ENCODE data around the gene CAST.
"Not testable (repeated sequence)": the region's sequence is repeated elsewhere in the genome, so short reads cannot be mapped to it uniquely, and the experiment has no call there.

CAST gene

GRCh38 chr5:96741891-96742309 is 79.7 kb downstream of the CAST start:
- no peak for DNase-seq (ENCODE audit: low read depth, low spot score)
- POLR2A ChIA-PET, result no interaction called here
- no peak overlapping the region for H3K4me3 ChIP-seq (ENCODE audit: low read depth, low read length)
- TF ChIP-seq CTCF (IDR thresholded peaks at IDR 0.05; ENCODE audit: insufficient read depth, low read length, missing control alignments), result no peak
- CTCF ChIA-PET, result interaction anchor here (0.7 to 3.7 kb wide), 6 partner anchors 10 to 594 kb away, joined by 3 to 32 read pairs (median 4); no protein-coding TSS in a partner anchor

DNA sequence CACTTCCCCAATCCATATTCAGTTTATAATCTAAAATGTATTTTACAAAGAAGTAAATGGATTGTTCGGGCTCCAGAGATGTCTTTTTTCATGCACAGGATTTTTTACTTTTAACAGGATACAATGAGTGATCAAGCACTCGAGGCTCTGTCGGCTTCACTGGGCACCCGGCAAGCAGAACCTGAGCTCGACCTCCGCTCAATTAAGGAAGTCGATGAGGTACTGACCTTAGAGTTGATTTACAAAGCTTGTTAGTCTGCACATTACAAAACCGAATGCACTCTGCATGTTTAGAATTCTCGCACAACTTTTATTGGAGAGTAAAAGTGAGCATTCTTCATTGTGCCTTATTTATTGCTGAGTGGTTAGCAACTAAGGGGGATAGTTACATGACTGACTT is 80.4 kb downstream of the CAST start:
- CTCF ChIA-PET, result interaction anchor here (0.6 to 3.7 kb wide), 13 partner anchors 9 to 421 kb away, joined by 3 to 32 read pairs (median 3); no protein-coding TSS in a partner anchor
- no peak for TF ChIP-seq CTCF (IDR thresholded peaks at IDR 0.05; ENCODE audit: insufficient read depth, low read length, missing control alignments)
- H3K4me3 ChIP-seq (ENCODE audit: low read depth, low read length), result no peak overlapping the region
- no peak for DNase-seq (ENCODE audit: low read depth, low spot score)
- POLR2A ChIA-PET, result no interaction called here

GRCh38 chr5:96743065-96743768 is 81.0 kb downstream of the CAST start:
- H3K4me3 ChIP-seq (ENCODE audit: low read depth, low read length), result no peak overlapping the region
- CTCF ChIA-PET, result interaction anchor here (0.6 to 3.7 kb wide), 14 partner anchors 9 to 420 kb away, joined by 3 to 32 read pairs (median 3); no protein-coding TSS in a partner anchor
- no peak for TF ChIP-seq CTCF (IDR thresholded peaks at IDR 0.05; ENCODE audit: insufficient read depth, low read length, missing control alignments)
- POLR2A ChIA-PET, result interaction anchor here (0.6 kb wide), 1 partner anchor 347 kb away, joined by 6 read pairs; no protein-coding TSS in a partner anchor
- DNase-seq (ENCODE audit: low read depth, low spot score), result no peak

GRCh38 chr5:96743805-96744204 is 81.6 kb downstream of the CAST start:
- ChIA-PET POLR2A (no interaction called here), CTCF (interaction anchor here (0.9 to 3.7 kb wide), 10 partner anchors 9 to 419 kb away, joined by 3 to 32 read pairs (median 4); no protein-coding TSS in a partner anchor)
- DNase-seq (ENCODE audit: low read depth, low spot score), result no peak
- H3K4me3 ChIP-seq (ENCODE audit: low read depth, low read length), result no peak overlapping the region
- no peak for TF ChIP-seq CTCF (IDR thresholded peaks at IDR 0.05; ENCODE audit: insufficient read depth, low read length, missing control alignments)

GRCh38 chr5:96744218-96744617 is 82.0 kb downstream of the CAST start:
- POLR2A ChIA-PET; DNase-seq (ENCODE audit: low read depth, low spot score); H3K4me3 ChIP-seq (ENCODE audit: low read depth, low read length): not testable (repeated sequence)
- CTCF ChIA-PET, result interaction anchor here (1.2 to 3.7 kb wide), 7 partner anchors 8 to 418 kb away, joined by 4 to 32 read pairs (median 7); no protein-coding TSS in a partner anchor

DNA sequence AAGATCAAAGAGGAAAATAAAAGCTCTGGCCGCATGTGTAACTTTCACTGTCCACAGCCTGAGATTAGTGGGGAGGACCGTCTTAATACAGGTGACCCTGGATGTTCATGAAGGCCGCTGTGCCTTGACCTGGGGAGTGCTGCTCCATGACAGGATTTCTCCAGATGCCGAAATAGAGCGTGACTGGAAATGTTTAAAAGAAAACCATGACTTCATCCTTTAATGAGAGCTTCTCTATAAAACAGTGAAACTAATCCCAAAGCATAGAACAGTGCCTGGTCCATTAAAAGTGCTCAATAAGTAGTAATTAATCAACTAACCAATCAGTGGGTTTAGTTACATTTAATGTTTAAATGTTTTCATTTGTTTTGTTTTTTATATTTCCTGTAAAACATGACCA is 82.8 kb downstream of the CAST start:
- H3K4me3 ChIP-seq (ENCODE audit: low read depth, low read length), result no peak overlapping the region
- CTCF ChIA-PET, result interaction anchor here (1.2 to 2.5 kb wide), 6 partner anchors 10 to 417 kb away, joined by 4 to 11 read pairs (median 6); no protein-coding TSS in a partner anchor
- TF ChIP-seq CTCF (IDR thresholded peaks at IDR 0.05; ENCODE audit: insufficient read depth, low read length, missing control alignments), result no peak
- POLR2A ChIA-PET, result no interaction called here
- DNase-seq (ENCODE audit: low read depth, low spot score), result no peak

All from AG04449 (cell line).